GM10847 (cell line): ENCODE measurements around the gene ASTN2.

Experiments used
- POLR2A ChIP-seq: IDR thresholded peaks from 2 replicates; pipeline ENCODE4 v1.6.1; 2011; ENCODE audit not compliant: insufficient read length; ENCODE audit errors: extremely low read depth

ASTN2 gene

DNA sequence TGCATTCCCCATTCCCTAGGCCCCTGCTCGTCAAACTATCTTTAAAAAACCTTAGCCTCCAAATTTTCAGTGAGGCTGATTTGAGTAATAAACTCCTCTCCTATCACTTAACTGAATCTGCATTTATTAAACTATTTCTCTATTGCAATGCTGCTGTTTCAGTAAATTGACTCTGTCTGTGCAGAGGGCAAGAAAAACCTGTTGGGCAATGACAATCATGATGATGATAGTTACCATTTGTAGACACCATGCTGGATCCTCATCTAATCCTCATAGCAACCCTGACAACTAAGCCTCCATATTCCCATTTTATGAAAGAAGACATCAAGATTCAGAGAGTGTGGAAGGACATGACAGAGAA lies 514.9 kb downstream of the ASTN2 start:
- no peak for TF ChIP-seq POLR2A

DNA sequence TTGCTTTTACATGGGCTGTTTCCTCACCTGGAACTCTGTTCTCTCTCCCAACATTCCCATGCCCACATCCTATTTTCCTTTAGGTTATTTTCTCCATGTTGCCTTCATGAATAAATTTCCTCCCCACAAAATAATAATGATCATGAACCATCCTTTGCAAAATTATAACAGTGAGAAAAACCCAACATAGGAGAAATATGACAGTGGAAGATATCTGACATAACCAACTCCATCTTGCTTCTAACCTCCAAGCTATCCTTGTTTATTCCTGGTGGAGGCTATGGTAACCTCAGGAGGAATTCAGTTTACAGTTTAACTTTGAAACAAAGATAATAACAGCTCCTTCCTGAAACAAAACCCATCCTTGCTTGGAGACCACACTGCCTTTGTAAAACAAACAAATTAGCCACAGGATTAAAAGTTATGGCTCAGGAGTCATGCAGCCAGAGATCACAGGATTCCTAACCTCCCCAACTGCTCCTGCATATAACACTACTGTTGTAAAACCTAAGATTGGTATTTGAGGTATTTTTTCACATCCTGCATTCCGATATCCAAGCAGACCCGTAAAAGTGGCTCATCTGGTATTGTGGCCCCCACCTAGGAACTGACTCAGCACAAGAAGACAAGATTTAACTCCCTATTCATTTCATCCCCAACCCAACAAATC lies 515.4 kb downstream of the ASTN2 start:
- TF ChIP-seq POLR2A = no peak

DNA sequence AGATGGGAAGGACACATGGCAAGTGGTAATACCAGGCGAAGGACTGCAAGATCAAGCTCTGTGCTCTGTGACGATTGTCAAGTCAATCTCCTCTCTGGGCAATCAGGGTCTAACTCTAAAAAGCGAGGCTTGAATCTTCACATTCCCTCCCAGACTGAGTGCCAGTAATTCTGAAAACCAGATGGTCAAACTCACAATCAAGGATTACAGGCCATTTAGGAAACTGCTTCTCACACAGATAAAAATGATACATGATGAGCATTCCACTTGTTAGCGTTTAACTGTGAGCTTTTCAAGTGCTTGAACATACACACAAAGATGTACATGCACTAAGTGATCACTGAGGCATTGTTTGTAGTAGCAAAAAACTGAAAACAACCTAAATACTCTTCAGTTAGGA lies 517.7 kb downstream of the ASTN2 start:
- no peak for TF ChIP-seq POLR2A

DNA sequence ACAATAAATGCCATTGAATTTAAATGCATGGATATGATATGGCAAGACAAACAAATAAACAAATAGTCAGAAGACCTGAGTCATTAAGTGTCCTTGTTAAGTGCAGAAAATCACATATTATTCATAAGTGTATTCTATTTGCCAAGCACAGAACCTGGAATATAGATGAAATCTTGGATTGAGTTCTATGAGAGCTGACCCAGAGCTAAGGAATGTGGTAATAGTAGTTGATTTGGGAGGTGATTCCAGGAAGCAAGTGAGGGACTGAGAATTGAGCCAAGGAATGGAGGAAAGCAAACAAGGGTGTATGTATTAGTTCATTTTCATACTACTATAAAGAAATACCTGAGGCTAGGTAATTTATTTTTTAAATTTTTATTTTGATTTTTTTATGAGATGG lies 518.9 kb downstream of the ASTN2 start:
- TF ChIP-seq POLR2A = no peak

DNA sequence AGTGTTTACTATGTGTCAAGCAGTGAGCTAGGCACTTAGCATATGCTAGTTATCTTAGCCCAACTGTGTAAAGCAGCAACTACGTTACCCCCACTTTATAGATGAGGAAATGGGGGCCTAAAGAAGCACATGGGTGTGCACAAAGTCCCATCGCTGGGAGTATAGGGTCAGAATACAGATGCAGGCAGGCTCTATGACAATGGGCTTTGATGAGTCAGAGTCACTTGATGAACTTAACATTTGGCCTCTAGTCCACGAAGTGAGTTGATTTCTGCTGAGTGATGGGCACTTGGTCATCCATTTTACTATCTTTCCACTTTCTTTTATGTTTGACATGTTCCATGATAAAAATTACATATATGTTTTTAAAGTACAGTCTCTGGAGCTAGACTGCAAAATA lies 523.4 kb downstream of the ASTN2 start:
- TF ChIP-seq POLR2A = no peak

DNA sequence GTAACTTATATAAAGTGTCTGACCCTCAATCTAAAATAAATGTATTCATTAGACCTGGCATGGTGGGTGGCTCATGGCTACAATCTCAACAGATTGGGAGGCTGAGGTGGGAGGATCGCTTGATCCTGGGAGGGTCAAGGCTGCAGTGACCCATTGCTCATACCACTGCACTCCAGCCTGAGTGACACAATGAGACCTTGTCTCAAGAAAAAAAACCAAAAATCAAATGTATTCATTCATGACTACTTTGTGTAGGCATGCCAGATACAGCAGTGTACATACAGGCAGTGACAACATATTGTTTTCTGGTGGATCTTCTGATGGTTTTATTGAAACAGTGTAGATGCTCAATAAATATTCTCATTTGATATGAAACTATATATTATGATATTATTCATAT lies 526.8 kb downstream of the ASTN2 start:
- TF ChIP-seq POLR2A = no peak

DNA sequence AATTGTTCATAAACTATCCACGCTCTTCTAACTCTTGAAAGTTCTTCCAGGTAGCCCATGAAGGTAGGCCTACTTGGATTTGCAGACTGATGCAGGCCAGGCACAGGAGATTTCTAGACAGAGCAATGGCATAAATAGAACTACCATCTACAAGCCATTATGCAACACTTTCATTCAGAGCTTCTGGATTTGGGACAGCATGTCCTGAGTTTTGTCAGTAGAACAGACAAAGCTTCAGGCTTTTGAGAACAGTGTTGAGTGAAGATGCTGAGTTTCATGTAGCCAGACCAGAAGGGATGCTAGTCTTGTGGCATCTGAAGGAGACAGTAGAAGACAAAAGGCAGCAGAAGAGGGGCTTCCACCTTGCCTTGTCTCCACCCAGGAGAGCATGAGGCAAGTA lies 531.2 kb downstream of the ASTN2 start:
- no peak for TF ChIP-seq POLR2A

DNA sequence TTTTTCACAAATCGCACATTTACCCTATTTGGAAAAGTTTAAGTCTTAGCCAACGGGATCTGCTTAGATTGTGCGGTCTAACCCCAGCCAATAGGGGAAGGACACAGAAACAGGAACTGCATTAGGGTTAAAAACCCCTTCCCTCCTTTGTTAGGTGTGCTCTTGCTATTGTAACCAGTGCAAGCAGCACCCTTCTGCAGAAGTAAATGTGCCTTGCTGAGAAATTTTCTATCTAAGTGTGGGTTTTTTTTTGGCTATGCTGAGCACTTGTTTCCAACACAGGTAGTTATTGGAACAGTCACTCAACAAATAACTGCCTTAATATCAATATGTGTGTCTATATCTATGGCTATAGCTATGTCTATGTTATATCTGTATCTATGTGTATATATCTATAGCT lies 537.8 kb downstream of the ASTN2 start:
- no peak for TF ChIP-seq POLR2A

DNA sequence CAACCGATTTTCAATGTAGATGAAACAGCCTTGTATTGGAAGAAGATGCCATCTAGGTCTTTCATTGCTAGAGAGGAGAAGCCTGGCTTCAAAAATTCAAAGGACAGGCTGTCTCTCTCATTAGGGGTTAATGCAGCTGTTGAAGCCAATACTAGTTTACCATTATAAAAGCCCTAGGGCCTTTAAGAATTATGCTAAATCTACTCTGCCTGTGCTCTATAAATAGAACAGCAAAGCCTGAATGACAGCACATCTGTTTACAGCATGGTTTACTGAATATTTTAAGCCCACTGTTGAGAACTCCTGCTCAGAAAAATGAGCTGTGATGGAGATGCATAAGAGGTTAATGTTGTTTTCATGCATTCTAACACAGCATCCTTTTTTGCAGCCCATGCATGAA lies 539.3 kb downstream of the ASTN2 start:
- no peak for TF ChIP-seq POLR2A

DNA sequence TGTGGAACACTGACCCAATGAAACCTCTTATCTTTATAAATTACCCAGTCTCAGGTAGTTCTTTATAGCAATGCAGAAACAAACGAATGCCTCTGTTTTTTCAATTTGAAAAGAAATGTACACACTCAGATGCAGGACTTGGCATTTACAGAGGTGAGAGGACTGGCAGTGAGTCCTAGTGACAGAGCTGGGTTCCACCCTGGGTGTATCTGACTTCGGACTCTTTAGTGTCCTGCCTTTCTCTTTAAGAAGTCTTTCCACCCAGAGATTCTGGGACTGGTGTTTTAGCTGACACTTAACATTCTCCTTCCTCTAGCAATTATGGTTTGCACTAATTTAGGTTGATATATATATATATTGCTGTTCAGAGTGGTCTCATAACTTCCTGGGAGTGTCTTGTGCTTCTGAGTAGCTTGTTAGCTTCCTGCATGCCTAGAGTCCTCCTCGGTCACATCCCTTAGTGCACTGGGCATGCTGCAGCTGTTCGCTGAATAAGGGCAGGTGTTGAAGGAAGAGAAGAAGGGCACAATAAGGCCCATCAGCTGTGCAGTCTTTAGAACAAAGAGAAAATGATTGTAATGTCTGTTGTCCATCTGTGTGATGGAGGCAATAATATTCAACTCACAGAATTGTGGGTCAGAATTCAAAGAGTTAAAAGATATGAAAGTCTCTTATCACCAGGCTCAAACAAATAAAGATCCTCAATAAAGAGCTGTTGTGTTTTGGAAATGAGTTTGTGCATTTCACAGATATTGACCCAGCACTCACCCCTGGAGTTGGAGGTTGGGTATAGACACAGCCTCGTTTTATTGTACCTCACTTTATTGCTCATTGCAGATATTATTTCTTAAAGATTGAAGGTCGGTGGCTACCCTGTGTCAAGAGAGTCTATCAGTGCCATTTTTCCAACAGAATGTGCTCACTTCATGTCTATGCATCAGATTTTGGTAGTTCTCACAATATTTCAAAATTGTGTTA lies 540.6 kb downstream of the ASTN2 start:
- no peak for TF ChIP-seq POLR2A

DNA sequence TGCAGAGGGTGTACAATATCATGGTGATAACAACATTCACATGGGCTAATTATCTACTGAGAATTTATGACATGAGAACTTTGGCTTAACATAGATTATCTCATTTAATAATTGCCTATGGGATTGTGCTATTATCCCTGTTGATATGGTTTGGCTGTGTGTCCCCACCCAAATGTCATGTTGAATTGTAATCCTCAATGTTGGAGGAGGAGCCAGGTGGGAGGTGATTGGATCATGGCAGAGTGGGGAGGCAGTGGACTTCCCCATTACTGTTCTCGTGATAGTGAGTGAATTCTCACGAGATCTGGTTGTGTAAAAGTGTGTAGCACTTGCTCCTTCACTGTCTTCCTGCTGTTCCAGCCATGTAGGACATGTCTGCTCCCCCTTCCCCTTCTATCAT lies 541.4 kb downstream of the ASTN2 start:
- TF ChIP-seq POLR2A = no peak

DNA sequence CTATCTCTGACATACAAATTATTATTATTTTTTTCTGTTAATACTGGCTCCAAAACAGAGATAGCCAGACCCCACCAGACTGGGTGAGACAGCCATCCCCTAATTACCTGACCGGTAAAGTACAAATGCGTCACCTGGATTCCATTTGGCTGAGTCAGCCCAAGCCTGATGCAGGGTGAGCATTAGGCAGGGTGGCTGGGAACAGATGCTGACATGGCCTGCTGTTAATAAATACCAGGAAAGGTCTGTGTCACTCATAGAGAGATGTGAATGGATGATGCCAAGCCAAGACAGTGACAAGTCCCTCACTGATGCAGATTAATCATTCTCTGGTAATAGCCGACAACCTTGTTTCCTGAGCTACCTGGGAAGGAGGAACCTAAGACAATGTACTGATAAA lies 544.3 kb downstream of the ASTN2 start:
- no peak for TF ChIP-seq POLR2A

DNA sequence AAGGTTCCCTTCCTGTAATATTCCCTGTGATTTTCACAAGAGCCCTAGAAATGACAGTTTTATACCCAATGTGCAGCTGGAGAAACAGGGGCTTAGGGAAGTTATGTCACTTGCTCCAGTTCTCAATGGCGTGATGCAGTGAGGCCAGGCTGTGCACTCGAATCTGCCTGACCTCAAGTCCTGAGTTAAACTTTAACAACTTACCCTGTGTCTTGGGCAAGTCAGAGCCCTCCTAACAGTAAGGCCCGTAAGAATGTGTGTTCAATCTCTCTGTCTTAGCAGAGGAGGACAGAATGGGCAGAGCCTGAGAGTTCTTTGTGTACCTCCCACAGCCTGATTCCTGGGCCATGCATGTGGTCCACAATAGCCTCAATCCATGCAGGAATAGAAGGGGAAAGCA lies 546.7 kb downstream of the ASTN2 start:
- no peak for TF ChIP-seq POLR2A

DNA sequence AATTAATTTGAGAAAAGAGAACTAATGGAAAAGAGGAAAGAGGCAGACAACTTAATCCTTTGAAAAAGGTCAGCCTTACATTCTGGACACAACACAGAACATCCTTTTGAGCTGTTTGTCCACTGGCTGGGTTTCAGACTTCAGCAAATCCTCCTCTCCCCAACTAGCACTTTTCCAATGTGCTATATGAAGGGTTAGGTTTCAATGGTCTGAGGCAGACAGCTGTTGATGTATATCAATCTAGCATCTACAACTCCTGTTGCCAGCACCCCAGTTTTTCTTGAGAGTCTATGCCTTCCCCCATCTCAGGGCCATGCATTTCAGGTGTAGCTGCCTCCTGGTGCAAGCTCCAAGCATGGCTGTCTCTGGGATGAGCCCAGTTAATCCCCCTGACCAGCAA lies 553.5 kb downstream of the ASTN2 start:
- TF ChIP-seq POLR2A = no peak

DNA sequence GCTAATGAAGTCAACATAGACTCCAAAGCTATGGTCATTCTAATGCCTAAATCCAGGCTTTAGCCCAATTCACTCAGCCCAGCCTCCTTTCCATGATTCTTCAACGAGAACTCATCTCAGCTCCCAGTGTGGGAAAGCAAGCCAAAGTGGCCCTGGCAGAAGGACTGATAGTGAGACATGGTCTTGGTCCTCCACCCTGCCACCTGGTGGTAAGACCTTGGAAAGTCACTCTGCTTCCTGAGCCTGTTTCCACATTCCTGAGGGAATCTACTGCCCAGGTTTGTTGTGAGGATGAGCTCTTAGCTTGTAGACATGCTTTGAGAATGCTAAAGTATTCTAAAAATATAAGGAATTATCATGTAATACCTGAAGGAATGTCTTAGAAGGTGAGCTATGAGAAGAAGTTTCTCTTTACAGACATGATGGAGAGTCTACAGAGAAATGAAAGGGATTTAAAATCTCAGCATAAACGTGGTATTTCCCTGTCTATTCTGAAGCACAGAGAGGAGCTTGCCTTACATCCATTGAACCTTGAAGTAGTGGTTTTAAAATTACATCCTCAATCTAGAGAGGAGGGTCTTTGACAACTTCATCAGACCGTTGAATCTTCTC lies 554.2 kb downstream of the ASTN2 start:
- TF ChIP-seq POLR2A = no peak

DNA sequence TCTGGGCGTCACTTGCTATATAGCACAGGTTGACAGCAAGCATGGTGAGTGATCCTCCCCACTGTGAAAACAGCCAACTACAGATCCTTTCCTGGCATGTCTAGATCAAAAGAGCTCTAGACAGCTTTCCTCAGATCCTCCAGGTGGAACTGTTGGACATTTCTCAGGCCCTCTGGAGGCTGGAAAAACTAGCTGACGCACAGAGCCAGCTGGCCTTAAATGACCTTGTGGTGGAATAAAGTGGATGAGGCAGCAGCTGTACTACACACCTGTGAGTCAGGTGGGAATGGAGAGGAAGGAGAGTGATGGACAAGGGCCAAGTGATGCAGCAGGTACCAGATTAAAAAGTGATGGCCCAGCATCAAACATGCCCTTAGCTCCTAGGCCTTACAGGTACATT lies 555.1 kb downstream of the ASTN2 start:
- no peak for TF ChIP-seq POLR2A
